Activated effector memory CD4-positive, alpha-beta T cell treated with Interleukin-2 at 50 U/mL for 16 hours (primary cell): Measurements from ENCODE around the gene DPH5.
"Not testable (repeated sequence)": the region's sequence is repeated elsewhere in the genome, so short reads cannot be mapped to it uniquely, and the experiment has no call there.

Experiments
- DNase-seq: peaks from one replicate; pipeline ENCODE4 v3.0.0-alpha.2; 2020

Gene DPH5

DNA sequence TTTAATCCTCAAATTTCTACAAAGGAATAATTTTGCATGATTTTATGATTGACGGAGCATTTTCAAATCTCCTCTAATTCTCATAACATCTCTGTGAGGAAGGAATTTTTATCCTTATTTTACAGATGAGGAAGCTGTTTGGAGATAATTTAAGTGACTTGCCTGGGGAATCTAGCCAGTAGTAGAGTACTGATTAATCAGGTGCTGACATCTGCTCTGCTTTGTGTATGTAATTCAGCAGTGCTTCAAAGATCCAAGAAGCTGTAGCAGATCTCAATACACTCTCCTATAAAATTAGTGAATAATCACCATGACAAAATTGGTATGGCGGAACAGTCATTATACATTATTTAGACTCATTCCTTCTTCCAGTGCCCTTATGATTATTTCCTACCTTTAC, 46.0 kb downstream of the DPH5 start:
- DNase-seq, result no peak

DNA sequence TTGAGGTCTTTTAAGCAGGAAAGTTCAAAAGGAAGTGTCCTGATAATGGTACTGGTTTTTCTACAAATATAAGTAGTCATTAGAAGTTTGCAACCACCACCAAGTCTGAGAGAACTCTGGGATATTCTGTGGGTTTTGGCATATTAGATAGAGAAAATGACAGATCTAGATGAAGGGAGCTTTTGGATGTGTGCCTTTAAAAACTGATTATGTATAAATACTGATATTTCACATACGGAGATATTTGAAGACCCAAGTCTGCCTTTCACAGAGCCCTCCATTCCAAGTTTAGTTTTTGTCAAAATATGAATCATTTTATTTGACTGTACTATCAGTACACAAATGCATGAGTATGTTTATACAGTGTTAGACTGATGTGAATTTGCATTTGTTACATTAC, 48.6 kb downstream of the DPH5 start:
- DNase-seq, result no peak

GRCh38 chr1:100972185-100972584, 53.4 kb downstream of the DPH5 start:
- DNase-seq, result no peak

GRCh38 chr1:100971021-100971420, 54.6 kb downstream of the DPH5 start:
- no peak for DNase-seq

DNA sequence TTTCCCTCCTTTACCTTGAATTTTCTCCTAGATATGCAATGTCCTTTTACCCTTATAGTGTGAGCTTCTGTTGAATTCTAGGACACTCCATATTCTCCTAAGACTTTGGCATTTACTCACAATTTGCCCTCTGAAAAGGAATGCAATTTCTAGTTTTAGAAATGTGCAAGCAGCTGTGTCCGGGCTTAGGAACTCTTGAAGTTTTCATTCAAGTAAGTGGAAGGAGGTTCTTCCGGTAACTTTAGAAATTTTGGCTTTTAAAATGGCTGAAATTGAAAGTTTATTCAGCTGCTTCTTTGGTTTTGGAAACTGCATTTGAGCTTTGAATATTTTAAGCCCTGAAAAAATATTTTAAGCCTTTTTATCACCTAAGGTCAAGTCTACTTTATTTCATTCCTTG, 56.3 kb downstream of the DPH5 start:
- no peak for DNase-seq

GRCh38 chr1:100968621-100969020, 57.0 kb downstream of the DPH5 start:
- no peak for DNase-seq

DNA sequence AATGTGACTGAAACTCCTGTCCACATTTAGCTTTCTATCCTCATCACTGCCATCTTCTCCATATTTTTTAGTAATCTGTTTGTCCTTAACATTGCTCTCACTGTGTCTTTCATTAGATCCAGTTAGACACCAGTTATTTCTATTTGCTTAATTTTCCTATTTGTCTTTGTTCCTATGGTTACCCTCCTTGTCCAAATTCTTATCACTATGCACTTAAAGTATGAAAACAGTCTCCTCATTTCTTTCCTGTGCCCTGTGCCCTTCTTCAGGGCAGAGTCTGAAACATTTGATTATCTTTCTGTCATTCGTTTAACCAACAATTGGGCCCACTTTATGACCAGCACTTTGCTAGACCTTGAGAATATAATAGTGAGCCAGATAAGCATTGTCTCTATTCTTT, 65.5 kb downstream of the DPH5 start:
- DNase-seq, result no peak

- DNase-seq, result no peak
Measured at GRCh38 chr1:100959502-100960060, 66.0 kb downstream of the DPH5 start.

DNA sequence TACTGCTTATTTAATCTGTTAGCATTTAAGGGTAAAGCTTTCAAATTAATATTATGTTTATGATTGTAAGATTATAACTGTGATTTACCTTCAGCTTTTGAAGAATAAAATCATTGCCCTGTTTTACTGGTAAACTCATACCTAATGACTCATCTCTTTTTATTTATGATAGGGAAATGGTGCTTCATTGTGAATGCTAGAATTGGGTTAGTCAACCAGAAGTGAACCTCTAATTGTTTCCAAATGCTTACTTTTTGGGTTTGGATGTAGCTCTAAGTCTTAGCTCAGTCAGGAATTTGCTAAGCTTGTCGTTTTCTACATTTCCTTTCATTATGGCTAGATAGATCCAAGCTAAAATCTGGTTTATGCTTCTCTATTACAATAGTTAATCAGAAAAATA, 70.3 kb downstream of the DPH5 start:
- no peak for DNase-seq

GRCh38 chr1:100953960-100954730, 71.4 kb downstream of the DPH5 start:
- DNase-seq, result no peak

DNA sequence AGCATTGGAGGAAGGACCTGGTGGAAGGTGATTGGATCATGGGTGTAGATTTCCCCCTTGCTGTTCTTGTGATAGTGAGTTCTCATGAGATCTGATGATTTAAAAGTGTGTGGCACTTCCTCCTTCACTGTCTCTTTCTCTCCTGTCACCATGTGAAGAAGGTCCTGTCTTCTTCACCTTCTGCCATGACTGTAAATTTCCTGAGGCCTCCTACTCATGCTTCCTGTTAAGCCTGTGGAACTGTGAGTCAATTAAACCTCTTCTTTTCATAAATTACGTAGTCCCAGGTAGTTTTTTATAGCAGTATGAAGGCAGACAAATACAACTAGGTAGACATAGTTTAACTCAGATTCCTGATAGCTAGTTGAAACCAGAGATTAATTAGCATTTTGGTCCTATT, 72.6 kb downstream of the DPH5 start:
- DNase-seq, result not testable (repeated sequence)

DNA sequence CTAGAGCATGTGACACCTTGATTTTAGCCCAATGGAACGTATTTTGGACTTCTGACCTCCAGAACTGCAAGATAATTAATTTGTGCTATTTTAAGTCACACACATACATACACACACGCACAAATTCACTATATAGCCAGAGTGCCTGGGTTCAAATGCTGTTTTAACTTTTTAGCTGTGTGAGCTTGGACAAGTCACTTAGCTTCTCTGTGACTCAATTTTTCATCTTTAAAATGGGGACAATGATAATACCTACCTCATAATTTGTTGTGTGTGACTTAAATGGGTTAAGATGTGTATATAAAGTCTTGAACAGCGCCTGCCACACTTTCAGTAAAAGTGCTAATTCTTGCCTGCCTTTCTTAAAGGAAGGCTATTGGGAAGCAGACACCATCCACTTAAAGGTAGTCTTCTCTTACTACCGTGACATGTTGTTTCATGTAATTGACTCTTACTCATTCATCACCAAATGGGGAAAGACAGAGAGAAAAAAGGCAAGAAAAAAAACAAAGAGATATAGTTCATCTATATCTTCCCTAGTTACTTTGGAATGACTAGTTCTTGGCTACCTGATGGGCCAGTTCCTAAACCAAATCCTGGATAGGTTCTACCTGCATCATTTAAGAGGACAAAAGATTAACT, 73.4 kb downstream of the DPH5 start:
- no peak for DNase-seq

- DNase-seq, result no peak
Measured at GRCh38 chr1:100950781-100951180, 74.8 kb downstream of the DPH5 start.

- no peak for DNase-seq
Measured at GRCh38 chr1:100950337-100950736, 75.2 kb downstream of the DPH5 start.

DNA sequence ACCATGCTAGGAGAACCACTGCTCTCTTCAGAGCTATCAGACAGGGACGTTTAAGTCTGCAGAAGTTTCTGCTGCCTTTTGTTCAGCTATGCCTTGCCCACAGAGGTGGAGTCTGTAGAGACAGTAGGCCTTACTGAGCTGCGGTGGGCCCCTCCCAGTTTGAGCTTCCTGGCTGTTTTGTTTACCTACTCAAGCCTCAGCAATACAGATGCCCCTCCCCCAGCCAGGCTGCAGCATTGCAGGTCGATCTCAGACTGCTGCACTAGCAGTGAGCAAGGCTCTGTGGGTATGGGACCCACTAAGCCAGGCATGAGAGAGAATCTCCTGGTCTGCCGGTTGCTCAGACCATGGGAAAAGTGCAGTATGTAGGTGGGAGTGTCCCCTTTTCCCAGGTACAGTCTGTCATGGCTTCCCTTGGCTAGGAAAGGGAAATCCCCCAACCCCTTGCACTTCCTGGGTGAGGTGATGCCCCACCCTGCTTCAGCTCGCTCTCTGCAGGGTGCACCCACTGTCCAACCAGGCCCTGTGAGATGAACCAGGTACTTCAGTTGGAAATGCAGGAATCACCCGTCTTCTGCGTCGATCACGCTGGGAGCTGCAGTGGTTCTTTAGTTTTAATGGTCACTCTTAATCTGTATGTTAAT, 75.9 kb downstream of the DPH5 start:
- DNase-seq, result peak; percentile 80

DNA sequence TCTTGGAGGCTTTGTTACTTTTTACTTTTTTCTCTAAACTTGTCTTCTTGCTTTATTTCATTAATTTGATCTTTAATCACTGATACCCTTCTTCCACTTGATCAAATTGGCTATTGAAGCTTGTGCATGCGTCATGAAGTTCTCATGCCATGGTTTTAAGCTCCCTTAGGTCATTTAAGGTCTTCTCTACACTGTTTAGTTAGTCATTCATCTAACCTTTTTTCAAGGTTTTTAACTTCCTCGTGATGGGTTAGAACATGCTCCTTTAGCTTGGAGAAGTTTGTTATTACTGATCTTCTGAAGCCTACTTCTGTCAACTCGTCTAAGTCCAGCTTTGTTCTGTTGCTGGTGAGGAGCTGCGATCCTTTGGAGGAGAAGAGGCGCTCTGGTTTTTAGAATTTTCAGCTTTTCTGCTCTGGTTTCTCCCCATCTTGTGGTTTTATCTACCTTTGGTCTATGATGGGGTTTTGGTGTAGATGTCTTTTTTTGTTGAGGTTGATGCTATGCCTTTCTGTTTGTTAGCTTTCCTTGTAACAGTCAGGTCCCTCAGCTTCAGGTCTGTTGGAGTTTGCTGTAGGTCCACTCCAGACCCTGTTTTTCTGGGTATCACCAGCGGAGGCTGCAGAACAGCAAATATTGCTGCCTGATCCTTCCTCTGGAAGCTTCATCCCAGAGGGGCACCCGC, 76.7 kb downstream of the DPH5 start:
- DNase-seq, result not testable (repeated sequence)

GRCh38 chr1:100947816-100948215, 77.8 kb downstream of the DPH5 start:
- DNase-seq, result not testable (repeated sequence)

DNA sequence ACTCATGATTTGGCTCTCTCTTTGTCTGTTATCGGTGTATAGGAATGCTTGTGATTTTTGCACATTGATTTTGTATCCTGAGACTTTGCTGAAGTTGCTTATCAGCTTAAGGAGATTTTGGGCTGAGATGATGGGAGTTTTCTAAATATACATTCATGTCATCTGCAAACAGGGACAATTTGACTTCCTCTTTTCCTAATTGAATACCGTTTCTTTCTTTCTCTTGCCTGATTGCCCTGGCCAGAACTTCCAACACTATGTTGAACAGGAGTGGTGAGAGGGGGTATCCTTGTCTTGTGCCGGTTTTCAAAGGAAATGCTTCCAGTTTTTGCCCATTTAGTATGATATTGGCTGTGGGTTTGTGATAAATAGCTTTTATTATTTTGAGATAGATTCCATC, 79.5 kb downstream of the DPH5 start:
- not testable (repeated sequence) for DNase-seq

DNA sequence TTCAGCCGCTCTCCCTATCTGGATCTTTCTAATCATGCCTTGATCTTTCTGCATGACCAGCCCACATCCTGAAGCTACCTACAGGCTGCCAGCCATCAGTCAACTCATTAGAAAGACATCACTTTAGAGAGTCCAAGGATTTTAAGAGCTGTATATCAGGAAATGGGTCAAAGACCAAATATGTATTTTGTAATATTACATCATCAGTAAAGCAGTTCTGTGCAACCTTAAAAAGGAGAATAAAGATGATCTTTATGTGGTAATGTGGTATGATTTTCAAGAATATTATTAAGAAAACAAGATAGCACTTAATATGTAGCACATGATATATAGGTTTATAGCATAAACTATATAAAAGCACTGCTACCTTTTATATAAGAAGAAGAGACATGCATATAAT, 82.1 kb downstream of the DPH5 start:
- DNase-seq, result no peak

DNA sequence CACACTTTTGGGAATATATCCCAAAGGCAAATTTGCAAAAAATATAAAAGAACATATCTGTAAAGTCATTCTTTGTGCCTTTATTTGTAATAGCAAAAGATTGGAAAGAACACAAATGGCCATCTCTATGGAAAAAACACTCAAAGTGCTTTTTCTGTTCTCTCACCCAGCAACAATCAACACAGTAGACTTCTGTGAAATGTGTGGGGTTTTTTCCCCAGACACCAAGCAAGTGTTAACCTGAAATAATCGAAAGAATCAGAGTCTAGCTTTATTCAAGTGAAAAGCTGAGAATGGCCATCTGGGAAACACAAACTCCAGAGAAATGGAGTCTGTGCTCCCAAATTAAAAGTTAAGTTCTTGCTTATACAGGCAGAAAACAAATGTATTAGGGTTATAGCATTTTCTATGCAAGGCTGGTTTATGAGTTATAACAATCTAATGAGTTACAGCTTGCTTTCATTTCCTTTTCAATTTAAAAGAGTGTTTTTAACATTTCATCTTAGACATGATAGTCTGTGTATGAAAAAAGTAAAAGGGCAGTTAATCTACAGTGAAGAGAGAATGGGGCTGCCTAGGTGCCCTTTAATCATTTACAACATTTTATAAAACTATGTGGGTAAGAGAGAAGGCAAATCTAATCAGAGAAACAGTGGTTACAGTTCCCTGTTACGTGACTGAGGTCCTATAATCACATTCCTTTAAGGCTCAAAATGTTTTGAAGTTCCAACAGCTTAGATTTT, 83.1 kb downstream of the DPH5 start:
- no peak for DNase-seq

GRCh38 chr1:100941580-100942216, 83.9 kb downstream of the DPH5 start:
- no peak for DNase-seq

- no peak for DNase-seq
Measured at GRCh38 chr1:100941098-100941527, 84.5 kb downstream of the DPH5 start.
